ENCODE data around the gene VCAN.

Gene VCAN

GRCh38 chr5:83572271-83572670, 100.7 kb downstream of the VCAN start:
- no peak for DNase-seq

GRCh38 chr5:83576341-83576740, 104.8 kb downstream of the VCAN start:
- no peak for DNase-seq

- no peak for DNase-seq
Measured at GRCh38 chr5:83577036-83577636, 105.6 kb downstream of the VCAN start.

GRCh38 chr5:83583859-83584258, 112.3 kb downstream of the VCAN start:
- no peak for DNase-seq

GRCh38 chr5:83586874-83587776, 115.6 kb downstream of the VCAN start:
- DNase-seq = no peak

GRCh38 chr5:83589786-83590185, 118.2 kb downstream of the VCAN start:
- no peak for DNase-seq

GRCh38 chr5:83590966-83591365, 119.4 kb downstream of the VCAN start:
- DNase-seq = no peak

- no peak for DNase-seq
Measured at GRCh38 chr5:83595217-83595616, 123.7 kb downstream of the VCAN start.

GRCh38 chr5:83608122-83608521, 136.6 kb downstream of the VCAN start:
- no peak for DNase-seq

GRCh38 chr5:83614841-83615240, 143.3 kb downstream of the VCAN start:
- DNase-seq = no peak

GRCh38 chr5:83628360-83628759, 156.8 kb downstream of the VCAN start:
- no peak for DNase-seq
